Activated CD4-positive, alpha-beta T cell treated with anti-CD3 and anti-CD28 coated beads for 36 hours (primary cell): ENCODE measurements around the gene CENPP. TPM values are rescaled to one million over a fixed set of nuclear protein-coding genes. Genes with fewer than 3 reads are reported as not detected.
"Not testable (repeated sequence)": the region's sequence is repeated elsewhere in the genome, so short reads cannot be mapped to it uniquely, and the experiment has no call there.

Experiments used
- ATAC-seq: fragments of 200-7000 bp; cut with Tn5 transposase; one replicate; pipeline ENCODE4 v1.10.0; 2021; ENCODE audit warnings: mild to moderate bottlenecking, moderate library complexity
- CTCF ChIA-PET: fragments of 350-600 bp; sonication (Branson Sonifier 250); formaldehyde crosslinking; loops from one replicate; lab custom pipeline; 2021; ENCODE audit warnings: antibody characterized with exemption; lab: Charles Lee
- POLR2A ChIA-PET: fragments of 350-600 bp; sonication (Branson Sonifier 250); formaldehyde crosslinking; loops from one replicate; lab custom pipeline; 2021; ENCODE audit warnings: antibody characterized with exemption, inconsistent platforms; lab: Charles Lee
- DNase-seq: peaks from one replicate; pipeline ENCODE4 v3.0.0-alpha.2; 2020
- H3K27ac Mint-ChIP-seq: one replicate; pipeline ENCODE4 v1.8.0; 2021; ENCODE audit warnings: mixed read lengths
- H3K27me3 Mint-ChIP-seq: one replicate; pipeline ENCODE4 v1.8.0; 2021; ENCODE audit warnings: mixed read lengths
- H3K36me3 Mint-ChIP-seq: one replicate; pipeline ENCODE4 v1.8.0; 2021; ENCODE audit warnings: low read depth, mixed read lengths
- H3K4me1 Mint-ChIP-seq: one replicate; pipeline ENCODE4 v1.8.0; 2021; ENCODE audit warnings: mixed read lengths
- H3K4me3 Mint-ChIP-seq: one replicate; pipeline ENCODE4 v1.8.0; 2021; ENCODE audit warnings: mild to moderate bottlenecking, moderate library complexity, mixed read lengths
- H3K9me3 Mint-ChIP-seq: one replicate; pipeline ENCODE4 v1.8.0; 2021; ENCODE audit warnings: low read depth, mixed read lengths
- intact Hi-C, 2 experiments: fragments of 100-400 bp; cut with DNase I in 1 of 2; cut with micrococcal nuclease in 1 of 2; formaldehyde crosslinking; loops; one replicate each; pipeline versions ENCODE4 v1.14.2 to v1.15.1; 2022 to 2024; cut with DNase I, micrococcal nuclease
- total RNA-seq, 2 experiments: library from RNA; stranded (reverse); gene quantifications; one replicate each; pipeline ENCODE4 v1.2.3, GENCODE V29; 2021

Gene CENPP
- total RNA-seq, 2 experiments from 2014 or later: 22.8 to 32.3 TPM

GRCh38 chr9:92589923-92590322 lies 264.2 kb downstream of the CENPP start:
- ATAC-seq (no peak), DNase-seq (no peak)
- Mint-ChIP-seq H3K4me3 (no peak overlapping the region), H3K9me3 (peaks cover 2% of the 10 kb centered on the region), H3K27me3 (no peaks in the 10 kb centered on the region), H3K4me1 (peaks cover 3% of the 10 kb centered on the region), H3K27ac (no peak overlapping the region), H3K36me3 (no peaks in the 10 kb centered on the region)
- intact Hi-C loops: no loop called here
- CTCF ChIA-PET: no interaction called here
- POLR2A ChIA-PET: no interaction called here

GRCh38 chr9:92590377-92590776 lies 264.6 kb downstream of the CENPP start:
- intact Hi-C loops: no loop called here
- Mint-ChIP-seq H3K27ac (no peak overlapping the region), H3K9me3 (peaks cover 2% of the 10 kb centered on the region), H3K36me3 (no peaks in the 10 kb centered on the region), H3K4me3 (no peak overlapping the region), H3K4me1 (peaks cover 3% of the 10 kb centered on the region), H3K27me3 (no peaks in the 10 kb centered on the region)
- ChIA-PET POLR2A (no interaction called here), CTCF (interaction anchor here (0.7 to 0.8 kb wide), 2 partner anchors 15 to 466 kb away, joined by 3 read pairs; no protein-coding TSS in a partner anchor)
- ATAC-seq (no peak), DNase-seq (no peak)

GRCh38 chr9:92592537-92592936 lies 266.8 kb downstream of the CENPP start:
- ATAC-seq (peak; percentile 81), DNase-seq (no peak)
- ChIA-PET POLR2A (no interaction called here), CTCF (no interaction called here)
- H3K36me3 Mint-ChIP-seq: no peaks in the 10 kb centered on the region
- intact Hi-C loops: no loop called here
- H3K9me3 Mint-ChIP-seq: no peaks in the 10 kb centered on the region
- H3K27ac Mint-ChIP-seq: peak overlapping the region; percentile 44
- peaks cover 3% of the 10 kb centered on the region for H3K4me1 Mint-ChIP-seq
- H3K27me3 Mint-ChIP-seq: no peaks in the 10 kb centered on the region
- H3K4me3 Mint-ChIP-seq: no peak overlapping the region

GRCh38 chr9:92592946-92593861 lies 267.5 kb downstream of the CENPP start:
- H3K36me3 Mint-ChIP-seq: no peaks in the 10 kb centered on the region
- H3K4me3 Mint-ChIP-seq: no peak overlapping the region

GRCh38 chr9:92595075-92595474 lies 269.3 kb downstream of the CENPP start:
- POLR2A ChIA-PET: not testable (repeated sequence)

More at GRCh38 chr9:92592946-92593861, 267.5 kb downstream of the CENPP start:
- DNase-seq (no peak), ATAC-seq (peak; percentile 49)
- intact Hi-C loops: no loop called here
- H3K27ac Mint-ChIP-seq: peak overlapping the region; percentile 44
- ChIA-PET CTCF (interaction anchor here (0.6 kb wide), 1 partner anchor 104 kb away, joined by 3 read pairs; no protein-coding TSS in a partner anchor), POLR2A (interaction anchor here (0.6 kb wide), 1 partner anchor 916 kb away, joined by 3 read pairs; no protein-coding TSS in a partner anchor)
- no peaks in the 10 kb centered on the region for H3K9me3 Mint-ChIP-seq
- no peaks in the 10 kb centered on the region for H3K27me3 Mint-ChIP-seq
- peaks cover 3% of the 10 kb centered on the region for H3K4me1 Mint-ChIP-seq

GRCh38 chr9:92595930-92596329 lies 270.2 kb downstream of the CENPP start:
- Mint-ChIP-seq H3K27ac (no peak overlapping the region), H3K36me3 (no peaks in the 10 kb centered on the region), H3K4me3 (no peak overlapping the region), H3K27me3 (no peaks in the 10 kb centered on the region), H3K9me3 (no peaks in the 10 kb centered on the region), H3K4me1 (peaks cover 3% of the 10 kb centered on the region)
- CTCF ChIA-PET: no interaction called here
- POLR2A ChIA-PET: no interaction called here
- intact Hi-C loops: no loop called here
- DNase-seq (no peak), ATAC-seq (no peak)

More at GRCh38 chr9:92595075-92595474, 269.3 kb downstream of the CENPP start:
- H3K27ac Mint-ChIP-seq, intact Hi-C loops, H3K27me3 Mint-ChIP-seq, H3K4me3 Mint-ChIP-seq, H3K36me3 Mint-ChIP-seq, H3K4me1 Mint-ChIP-seq, H3K9me3 Mint-ChIP-seq, DNase-seq, ATAC-seq: not testable (repeated sequence)
- CTCF ChIA-PET: interaction anchor here (1.3 kb wide), 1 partner anchor 456 kb away, joined by 3 read pairs; no protein-coding TSS in a partner anchor

GRCh38 chr9:92598382-92598781 lies 272.6 kb downstream of the CENPP start:
- ATAC-seq (no peak), DNase-seq (no peak)
- Mint-ChIP-seq H3K27ac (no peak overlapping the region), H3K27me3 (no peaks in the 10 kb centered on the region), H3K4me3 (no peak overlapping the region), H3K9me3 (peaks cover 4% of the 10 kb centered on the region), H3K4me1 (no peaks in the 10 kb centered on the region), H3K36me3 (peaks cover 4% of the 10 kb centered on the region)
- POLR2A ChIA-PET: no interaction called here
- CTCF ChIA-PET: no interaction called here
- intact Hi-C loops: no loop called here

- CTCF ChIA-PET: no interaction called here
- intact Hi-C loops: no loop called here
- peaks cover 11% of the 10 kb centered on the region for H3K36me3 Mint-ChIP-seq
- H3K4me3 Mint-ChIP-seq: no peak overlapping the region
- H3K27me3 Mint-ChIP-seq: no peaks in the 10 kb centered on the region
- no peak for DNase-seq
- peak overlapping the region; percentile 17 for H3K27ac Mint-ChIP-seq
- POLR2A ChIA-PET: no interaction called here
- no peaks in the 10 kb centered on the region for H3K4me1 Mint-ChIP-seq
- ATAC-seq: no peak
- H3K9me3 Mint-ChIP-seq: peaks cover 14% of the 10 kb centered on the region
These were observed 274.2 kb downstream of the CENPP start for GRCh38 chr9:92599938-92600461.

GRCh38 chr9:92600462-92601261 lies 274.9 kb downstream of the CENPP start:
- Mint-ChIP-seq H3K27ac (peak overlapping the region; percentile 17), H3K36me3 (peaks cover 11% of the 10 kb centered on the region), H3K27me3 (no peaks in the 10 kb centered on the region), H3K4me3 (no peak overlapping the region), H3K9me3 (peaks cover 14% of the 10 kb centered on the region), H3K4me1 (no peaks in the 10 kb centered on the region)
- DNase-seq: no peak
- ChIA-PET CTCF (interaction anchor here (0.7 kb wide), 1 partner anchor 198 kb away, joined by 3 read pairs; no protein-coding TSS in a partner anchor), POLR2A (no interaction called here)
- intact Hi-C loops: no loop called here
- ATAC-seq: no peak

GRCh38 chr9:92601451-92601850 lies 275.7 kb downstream of the CENPP start:
- Mint-ChIP-seq H3K27me3 (no peaks in the 10 kb centered on the region), H3K9me3 (peaks cover 14% of the 10 kb centered on the region), H3K4me1 (no peaks in the 10 kb centered on the region), H3K4me3 (no peak overlapping the region), H3K36me3 (peaks cover 11% of the 10 kb centered on the region), H3K27ac (no peak overlapping the region)
- ATAC-seq: no peak
- DNase-seq: no peak
- intact Hi-C loops: no loop called here
- ChIA-PET CTCF (interaction anchor here (0.7 to 1.0 kb wide), 2 partner anchors 197 to 462 kb away, joined by 3 read pairs; no protein-coding TSS in a partner anchor), POLR2A (no interaction called here)

- intact Hi-C loops: no loop called here
- DNase-seq (no peak), ATAC-seq (no peak)
- Mint-ChIP-seq H3K27me3 (no peaks in the 10 kb centered on the region), H3K36me3 (peaks cover 11% of the 10 kb centered on the region), H3K4me3 (no peak overlapping the region), H3K4me1 (no peaks in the 10 kb centered on the region), H3K9me3 (peaks cover 14% of the 10 kb centered on the region), H3K27ac (no peak overlapping the region)
- ChIA-PET CTCF (no interaction called here), POLR2A (no interaction called here)
These were observed 276.7 kb downstream of the CENPP start for GRCh38 chr9:92602413-92602812.
